ENCODE data around the gene ZBTB42. TPM values are rescaled to one million over a fixed set of nuclear protein-coding genes. Genes with fewer than 3 reads are reported as not detected.

ZBTB42 gene
- total RNA-seq, 1 experiment from 2014 or later: 6.1 TPM

DNA sequence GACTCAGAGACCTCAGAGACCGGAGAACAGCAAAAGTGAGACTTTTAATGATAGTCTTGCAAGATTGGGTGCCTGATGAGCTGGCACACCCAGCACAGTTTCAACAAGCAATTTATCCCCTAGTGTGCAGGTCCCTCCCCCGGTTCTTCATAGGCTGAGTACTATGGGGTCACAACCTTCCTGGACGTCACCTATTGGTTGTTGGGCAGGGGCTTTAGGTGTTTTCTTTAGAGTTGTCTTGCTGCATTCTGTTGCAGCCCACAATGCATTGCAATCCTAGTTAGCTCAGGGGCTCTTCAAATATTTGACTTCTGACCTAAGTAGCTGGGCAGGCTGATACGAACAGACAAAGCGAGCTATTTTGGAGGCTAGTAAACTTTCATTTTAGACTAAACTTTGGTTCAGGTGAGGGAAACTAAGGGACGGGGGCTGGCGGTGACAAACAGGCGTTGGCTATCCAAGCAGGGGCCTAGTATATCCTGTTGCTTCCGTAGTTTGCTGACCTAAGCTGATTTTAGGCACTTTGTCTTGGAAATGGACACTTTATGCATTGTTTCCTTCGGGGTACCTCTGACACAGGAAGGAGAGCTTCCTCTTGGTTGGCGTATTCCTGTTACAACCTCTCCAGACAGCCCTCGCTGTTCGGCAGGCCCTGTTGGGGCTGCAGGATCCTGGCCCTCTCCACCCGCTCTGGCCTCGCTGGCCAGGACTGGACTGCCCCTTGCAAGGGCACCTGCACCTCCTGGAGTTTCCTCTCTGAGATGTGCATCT is 33.9 kb upstream of the ZBTB42 start:
- H3K23me2 ChIP-seq (ENCODE audit: insufficient read length, low read depth, low read length, poor library complexity, severe bottlenecking): peaks cover 2% of the 10 kb centered on the region
- no peak overlapping the region for H3K27ac ChIP-seq (ENCODE audit: insufficient read length, low read depth, low read length)
- H2AK5ac ChIP-seq (ENCODE audit: insufficient read length, low read length): no peak overlapping the region
- Mint-ChIP-seq H3K27ac (peak overlapping the region in 1 of 3 experiments; percentile 80; a peak in 1 of 7 replicates), H3K4me1 (peaks cover 15 to 21% of the 10 kb centered on the region in 2 experiments), H3K4me3 (peak overlapping the region in 1 of 2 experiments; percentile 34; a peak in 4 of 5 replicates), H3K36me3 (ENCODE audit: insufficient read depth in 1 of 3, low read depth in 3 of 3) (peaks cover 29 to 47% (median 43%) of the 10 kb centered on the region in 3 experiments), H3K9me3 (peaks cover 10 to 14% of the 10 kb centered on the region in 2 experiments), H3K27me3 (ENCODE audit: low read depth) (no peaks in the 10 kb centered on the region; the same call in 1 of the 2 replicates)
- H4K5ac ChIP-seq (ENCODE audit: insufficient read length, low read depth, low read length): no peak overlapping the region
- H3K4me2 ChIP-seq (ENCODE audit: insufficient read depth, insufficient read length, low read length): no peak overlapping the region
- no peak overlapping the region for H3K18ac ChIP-seq (ENCODE audit: insufficient read length, low read depth, low read length)
- no peak overlapping the region for H2BK20ac ChIP-seq (ENCODE audit: low read depth, low read length, poor library complexity, severe bottlenecking)
- no peak overlapping the region for H2AFZ ChIP-seq (ENCODE audit: low read length)
- no peak overlapping the region for H3K14ac ChIP-seq (ENCODE audit: insufficient read depth, low read length)
- no peak overlapping the region for H4K91ac ChIP-seq (ENCODE audit: insufficient read length, low read depth, low read length)
- no peak overlapping the region for H2BK12ac ChIP-seq (ENCODE audit: insufficient read length, low read depth, low read length)
- H3K9ac ChIP-seq (ENCODE audit: extremely low read depth, insufficient read length, low read length): no peak overlapping the region
- no peak overlapping the region for H4K8ac ChIP-seq (replicated peaks; ENCODE audit: insufficient read length, low read depth, low read length)
- H4K20me1 ChIP-seq (ENCODE audit: control insufficient read depth, insufficient read depth, insufficient read length): no peaks in the 10 kb centered on the region
- WGBS (ENCODE audit: extremely low coverage, insufficient read length, low lambda C conversion rate): no CpG with 5 or more reads among the region's 15 CpGs
- H2BK5ac ChIP-seq (ENCODE audit: insufficient read length, low read length): no peak overlapping the region
- no peak for DNase-seq
- no peak for TF ChIP-seq CTCF (conservative IDR thresholded peaks at IDR 0.05)
- no peak overlapping the region for H3T11ph ChIP-seq (ENCODE audit: low read length)
- no peak overlapping the region for H3K23ac ChIP-seq (ENCODE audit: insufficient read length, low read depth, low read length)
- no peak overlapping the region for H2BK15ac ChIP-seq (ENCODE audit: low read depth, low read length)
- H3K27me3 ChIP-seq (ENCODE audit: insufficient read depth, low read length): no peaks in the 10 kb centered on the region
- H3K56ac ChIP-seq (ENCODE audit: insufficient read length, low read depth, low read length): no peak overlapping the region
- H3K79me1 ChIP-seq (ENCODE audit: insufficient read depth, low read depth, low read length, poor library complexity, severe bottlenecking): no peaks in the 10 kb centered on the region
- no peak overlapping the region for H3K4ac ChIP-seq (ENCODE audit: low read depth, low read length)
- H2BK120ac ChIP-seq (ENCODE audit: low read depth, low read length, poor library complexity, severe bottlenecking): no peak overlapping the region
- H3K9me3 ChIP-seq (ENCODE audit: control insufficient read depth, low read depth, low read length): no peaks in the 10 kb centered on the region
- no peaks in the 10 kb centered on the region for H3K4me1 ChIP-seq (ENCODE audit: insufficient read depth, low read length)
- no peaks in the 10 kb centered on the region for H3K79me2 ChIP-seq (ENCODE audit: insufficient read depth, low read length)
